ENCODE data around the gene SKAP2.

Gene SKAP2

GRCh38 chr7:26658389-26659084 is 205.9 kb downstream of the SKAP2 start:
- Histone ChIP-seq H3K27ac (no peak overlapping the region), H3K4me3 (no peak overlapping the region), H3K9me3 (no peaks in the 10 kb centered on the region), H3K4me1 (no peaks in the 10 kb centered on the region), H3K27me3 (peaks cover 0 to 3% of the 10 kb centered on the region in 2 donors), H3K36me3 (no peaks in the 10 kb centered on the region)
- no peak for TF ChIP-seq CTCF (IDR thresholded peaks at IDR 0.05)
- DNase-seq = no peak
- intact Hi-C loops (cut with DNase I; ENCODE audit: low total_unique reads) = no loop called here

GRCh38 chr7:26657686-26658388 is 206.6 kb downstream of the SKAP2 start:
- Histone ChIP-seq H3K27me3 (peaks cover 0 to 3% of the 10 kb centered on the region in 2 donors), H3K36me3 (no peaks in the 10 kb centered on the region), H3K9me3 (no peaks in the 10 kb centered on the region), H3K27ac (no peak overlapping the region), H3K4me1 (no peaks in the 10 kb centered on the region), H3K4me3 (no peak overlapping the region)
- TF ChIP-seq CTCF (IDR thresholded peaks at IDR 0.05) = no peak
- no peak for DNase-seq
- intact Hi-C loops (cut with DNase I; ENCODE audit: low total_unique reads) = no loop called here

GRCh38 chr7:26657206-26657641 is 207.2 kb downstream of the SKAP2 start:
- Histone ChIP-seq H3K4me1 (no peaks in the 10 kb centered on the region), H3K27me3 (peaks cover 0 to 3% of the 10 kb centered on the region in 2 donors), H3K36me3 (no peaks in the 10 kb centered on the region), H3K4me3 (no peak overlapping the region), H3K9me3 (no peaks in the 10 kb centered on the region), H3K27ac (no peak overlapping the region)
- TF ChIP-seq CTCF (IDR thresholded peaks at IDR 0.05) = no peak
- intact Hi-C loops (cut with DNase I; ENCODE audit: low total_unique reads) = no loop called here
- no peak for DNase-seq

- no peaks in the 10 kb centered on the region for H3K36me3 ChIP-seq
- TF ChIP-seq CTCF (IDR thresholded peaks at IDR 0.05) = no peak
- no peak for DNase-seq
- H3K9me3 ChIP-seq = no peaks in the 10 kb centered on the region
- no peak overlapping the region for H3K27ac ChIP-seq
- intact Hi-C loops (cut with DNase I; ENCODE audit: low total_unique reads) = no loop called here
- peaks cover 0 to 3% of the 10 kb centered on the region in 2 donors for H3K27me3 ChIP-seq
- no peak overlapping the region for H3K4me3 ChIP-seq
- H3K4me1 ChIP-seq = no peaks in the 10 kb centered on the region
Observed at GRCh38 chr7:26656735-26657134, 207.7 kb downstream of the SKAP2 start.

GRCh38 chr7:26655781-26656180 is 208.6 kb downstream of the SKAP2 start:
- Histone ChIP-seq H3K9me3 (no peaks in the 10 kb centered on the region), H3K4me1 (no peaks in the 10 kb centered on the region), H3K4me3 (no peak overlapping the region), H3K36me3 (no peaks in the 10 kb centered on the region), H3K27me3 (peaks cover 0 to 3% of the 10 kb centered on the region in 2 donors), H3K27ac (no peak overlapping the region)
- TF ChIP-seq CTCF (IDR thresholded peaks at IDR 0.05) = no peak
- DNase-seq = no peak
- intact Hi-C loops (cut with DNase I; ENCODE audit: low total_unique reads) = no loop called here
